GM12891 (cell line): Measurements from ENCODE around the gene MAL.

Experiments used
- PAX5 ChIP-seq: IDR thresholded peaks from 2 replicates; pipeline ENCODE4 v1.6.1; 2011; ENCODE audit warnings: low read length, moderate library complexity, mild to moderate bottlenecking; ENCODE audit not compliant: insufficient read depth, severe bottlenecking
- POLR2A ChIP-seq: IDR thresholded peaks from 2 replicates; pipeline ENCODE4 v1.6.1; 2011; ENCODE audit warnings: low read depth, low read length, control low read depth
- POLR2AphosphoS5 ChIP-seq: IDR thresholded peaks from 2 replicates; pipeline ENCODE4 v1.6.1; 2011; ENCODE audit warnings: low read depth, low read length, control low read depth
- POU2F2 ChIP-seq: IDR thresholded peaks from 2 replicates; pipeline ENCODE4 v1.6.1; 2011; ENCODE audit warnings: low read depth, mild to moderate bottlenecking, control low read depth, low read length, moderate library complexity
- SPI1 ChIP-seq: IDR thresholded peaks from 2 replicates; pipeline ENCODE4 v1.6.1; 2011; ENCODE audit warnings: low read depth, low read length, control low read depth
- TAF1 ChIP-seq: IDR thresholded peaks from 2 replicates; pipeline ENCODE4 v1.6.1; 2011; ENCODE audit warnings: low read depth, low read length, control low read depth

- no peak for TF ChIP-seq POLR2A
- no peak for TF ChIP-seq SPI1
- no peak for TF ChIP-seq POLR2AphosphoS5
- no peak for TF ChIP-seq TAF1
- TF ChIP-seq PAX5 = no peak
- TF ChIP-seq POU2F2 = 0 out of 2 replicates have a peak, but pooled peaks have one; percentile 29
Observed at GRCh38 chr2:95076705-95077529, 51.4 kb downstream of the MAL start.
